SK-N-SH (cell line): ENCODE data around the gene FIGN.

Experiments
- NFIC ChIP-seq: IDR thresholded peaks from 2 replicates; pipeline ENCODE4 v1.4.0; 2012; ENCODE audit warnings: borderline replicate concordance
- POLR2AphosphoS5 ChIP-seq: IDR thresholded peaks from 2 replicates; pipeline ENCODE4 v1.6.1; 2012; ENCODE audit warnings: low read depth, low read length
- TF ChIP-seq, protein P1 (sequence below): fragments of 200-600 bp; sonication (generic); IDR thresholded peaks from 2 replicates; pipeline ENCODE4 v1.6.1; 2017; ENCODE audit warnings: antibody characterized with exemption, mild to moderate bottlenecking, moderate library complexity

DNA sequence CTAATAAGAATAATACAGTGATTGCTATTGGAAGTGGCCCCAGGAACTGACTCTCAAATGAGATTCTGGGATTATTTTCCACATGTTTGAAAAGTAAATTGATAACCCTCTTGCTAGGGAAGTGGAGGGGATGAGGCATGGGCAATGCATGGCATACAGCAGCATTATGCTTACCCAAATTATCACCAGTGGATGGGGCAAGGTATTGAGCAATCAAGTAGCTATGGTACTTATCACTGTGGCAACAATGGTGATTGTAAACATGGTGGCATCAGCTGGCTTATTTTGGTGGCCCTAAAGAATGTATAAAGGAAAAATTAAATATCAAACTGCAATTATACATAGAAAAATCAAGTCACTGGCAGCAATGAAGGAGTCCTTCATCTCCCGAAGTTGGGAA, 155.1 kb downstream of the FIGN start:
- TF ChIP-seq, protein P1, sequence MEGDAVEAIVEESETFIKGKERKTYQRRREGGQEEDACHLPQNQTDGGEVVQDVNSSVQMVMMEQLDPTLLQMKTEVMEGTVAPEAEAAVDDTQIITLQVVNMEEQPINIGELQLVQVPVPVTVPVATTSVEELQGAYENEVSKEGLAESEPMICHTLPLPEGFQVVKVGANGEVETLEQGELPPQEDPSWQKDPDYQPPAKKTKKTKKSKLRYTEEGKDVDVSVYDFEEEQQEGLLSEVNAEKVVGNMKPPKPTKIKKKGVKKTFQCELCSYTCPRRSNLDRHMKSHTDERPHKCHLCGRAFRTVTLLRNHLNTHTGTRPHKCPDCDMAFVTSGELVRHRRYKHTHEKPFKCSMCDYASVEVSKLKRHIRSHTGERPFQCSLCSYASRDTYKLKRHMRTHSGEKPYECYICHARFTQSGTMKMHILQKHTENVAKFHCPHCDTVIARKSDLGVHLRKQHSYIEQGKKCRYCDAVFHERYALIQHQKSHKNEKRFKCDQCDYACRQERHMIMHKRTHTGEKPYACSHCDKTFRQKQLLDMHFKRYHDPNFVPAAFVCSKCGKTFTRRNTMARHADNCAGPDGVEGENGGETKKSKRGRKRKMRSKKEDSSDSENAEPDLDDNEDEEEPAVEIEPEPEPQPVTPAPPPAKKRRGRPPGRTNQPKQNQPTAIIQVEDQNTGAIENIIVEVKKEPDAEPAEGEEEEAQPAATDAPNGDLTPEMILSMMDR, result no peak
- TF ChIP-seq NFIC (no peak), POLR2AphosphoS5 (no peak)
